GM18870 (cell line): ENCODE data around the gene ZNF593.

Experiments used
- ATAC-seq: cut with Tn5 transposase; IDR thresholded peaks from one replicate; pipeline ENCODE4 v1.9.1; 2021; ENCODE audit warnings: moderate library complexity; ENCODE audit not compliant: unreplicated experiment

ZNF593 gene

DNA sequence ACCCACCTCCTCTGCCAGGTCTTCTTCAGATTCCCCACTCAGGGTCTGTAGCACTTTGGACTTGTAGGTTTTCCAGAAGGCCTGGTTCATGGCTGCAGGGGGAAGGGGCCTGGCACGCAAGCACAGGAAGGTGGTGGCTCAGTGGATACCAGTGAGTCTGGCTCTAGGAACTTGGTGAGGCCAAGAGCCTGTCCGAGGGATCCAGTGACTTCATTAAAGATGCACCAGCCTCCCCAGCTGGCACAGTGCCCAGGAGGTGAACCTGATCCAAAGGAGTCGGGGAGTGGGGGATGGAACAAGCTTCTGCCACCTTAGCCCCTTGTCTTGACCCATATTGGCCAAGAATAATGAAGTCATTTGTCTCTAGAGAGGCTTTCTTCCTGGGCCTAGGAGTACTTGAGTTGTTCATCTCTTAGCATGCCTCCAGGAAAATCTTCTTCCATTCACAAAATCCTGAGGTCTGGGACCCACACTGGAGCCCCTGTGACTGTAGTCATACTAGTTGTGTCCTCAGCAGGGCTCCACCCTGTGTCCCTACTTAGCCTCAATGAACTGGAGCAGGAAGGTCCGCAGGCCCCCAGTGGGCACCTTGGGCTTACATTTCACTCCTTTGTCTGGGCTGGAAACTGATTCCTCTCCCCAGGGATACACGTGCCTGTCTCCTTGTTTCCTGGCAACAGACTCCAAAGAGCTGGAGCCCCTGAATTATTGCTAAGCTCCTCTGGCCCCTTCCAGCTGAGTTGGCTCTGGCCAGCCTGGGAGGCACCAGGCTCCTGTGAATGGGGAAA is 1.1 kb upstream of the ZNF593 start, which contains the start of gene C1orf232:
C1orf232 (minus strand) TSS at position 554 of the 788 bp plus-strand sequence; CDS start at position 90, 464 bp downstream.
- no peak for ATAC-seq

DNA sequence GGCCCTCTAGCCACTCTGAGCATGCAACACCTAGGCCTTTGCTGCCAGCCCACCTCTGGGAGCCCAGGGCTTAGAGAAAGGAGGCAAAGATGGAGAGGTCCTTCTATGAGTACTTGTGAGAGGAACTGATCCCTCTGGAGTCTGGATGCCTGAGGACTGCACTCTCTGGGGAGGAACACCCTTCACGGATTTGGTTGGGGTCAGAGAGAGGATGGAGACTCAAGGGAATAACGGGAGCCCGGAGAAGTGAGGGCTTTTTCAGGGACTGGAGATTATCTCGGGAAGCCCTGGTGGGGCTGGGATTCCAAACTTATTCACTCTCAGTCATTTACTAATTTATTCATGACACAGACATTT is 532 bp upstream of the ZNF593 start:
- ATAC-seq, result no peak

DNA sequence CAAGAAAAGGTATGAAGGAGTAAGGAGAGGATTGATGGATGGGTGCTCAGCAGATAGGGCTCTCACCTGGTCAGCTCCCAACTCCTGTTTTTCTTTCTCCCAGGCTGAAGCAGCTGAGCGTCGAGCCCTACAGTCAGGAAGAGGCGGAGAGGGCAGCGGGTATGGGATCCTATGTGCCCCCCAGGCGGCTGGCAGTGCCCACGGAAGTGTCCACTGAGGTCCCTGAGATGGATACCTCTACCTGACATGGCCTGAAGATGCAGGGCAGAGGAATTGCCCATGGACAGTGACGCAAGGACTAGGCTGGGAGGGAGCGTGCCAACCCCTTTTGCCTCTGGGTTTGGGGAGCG is 739 bp downstream of the ZNF593 start:
- ATAC-seq, result no peak

DNA sequence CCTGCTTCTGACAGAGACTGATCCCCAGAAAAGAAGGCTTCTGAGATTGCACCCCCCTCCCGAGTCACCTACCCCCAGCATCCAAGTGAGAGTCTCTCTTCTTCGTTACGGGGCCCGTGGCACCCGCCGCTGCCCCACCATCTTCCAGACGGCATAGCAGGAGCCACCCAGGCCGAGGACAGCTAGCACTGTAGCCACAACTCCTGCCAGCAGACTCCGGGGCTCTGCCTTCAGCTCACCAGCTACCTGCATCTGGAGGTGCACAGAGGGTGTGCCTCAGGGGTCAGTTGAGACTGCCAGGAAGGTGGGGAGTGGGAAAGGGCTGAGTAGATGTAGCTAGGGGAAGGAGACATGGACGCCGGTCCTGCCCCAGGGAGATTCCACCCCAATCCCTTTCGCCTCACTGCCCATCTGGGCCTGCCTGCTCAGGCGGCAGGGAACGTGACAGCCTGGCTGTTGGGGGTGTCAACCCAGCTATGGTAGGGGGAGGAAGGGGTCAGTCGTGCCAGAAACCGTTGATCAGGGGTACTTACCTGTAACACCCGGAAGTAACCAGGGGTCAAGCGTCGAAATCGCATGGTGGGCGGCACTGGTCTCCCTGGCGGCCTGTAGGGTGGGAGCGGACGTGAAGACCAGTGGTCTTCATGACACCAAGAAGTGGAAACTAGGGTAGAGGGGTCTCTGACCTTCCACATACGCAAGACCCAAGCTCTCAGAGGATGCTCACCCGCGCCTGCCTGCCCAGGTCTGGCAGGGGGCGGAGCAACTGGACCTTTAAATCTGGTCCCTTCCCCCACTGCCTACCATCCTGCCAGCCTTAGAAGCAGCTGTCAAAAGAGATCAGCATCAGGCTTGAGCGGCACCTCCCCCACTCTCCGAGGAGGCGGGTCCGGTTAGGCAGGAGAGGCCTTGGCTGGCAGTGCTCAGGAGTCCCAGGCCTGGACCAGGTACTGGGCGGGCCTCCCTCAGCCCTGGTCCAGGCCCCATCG is 1.7 kb downstream of the ZNF593 start, which contains the start of gene ZNF593OS:
ZNF593OS (minus strand) TSS at position 749 of the 989 bp plus-strand sequence; CDS start at position 578, 171 bp downstream.
- no peak for ATAC-seq

GRCh38 chr1:26175346-26175745 is 5.6 kb downstream of the ZNF593 start:
- no peak for ATAC-seq

GRCh38 chr1:26177182-26177684 is 7.5 kb downstream of the ZNF593 start, which contains the start of gene CNKSR1:
TSS of gene CNKSR1 (plus strand) at chr1:26177491. CDS start at chr1:26177548, 57 bp downstream.
- ATAC-seq, result no peak

DNA sequence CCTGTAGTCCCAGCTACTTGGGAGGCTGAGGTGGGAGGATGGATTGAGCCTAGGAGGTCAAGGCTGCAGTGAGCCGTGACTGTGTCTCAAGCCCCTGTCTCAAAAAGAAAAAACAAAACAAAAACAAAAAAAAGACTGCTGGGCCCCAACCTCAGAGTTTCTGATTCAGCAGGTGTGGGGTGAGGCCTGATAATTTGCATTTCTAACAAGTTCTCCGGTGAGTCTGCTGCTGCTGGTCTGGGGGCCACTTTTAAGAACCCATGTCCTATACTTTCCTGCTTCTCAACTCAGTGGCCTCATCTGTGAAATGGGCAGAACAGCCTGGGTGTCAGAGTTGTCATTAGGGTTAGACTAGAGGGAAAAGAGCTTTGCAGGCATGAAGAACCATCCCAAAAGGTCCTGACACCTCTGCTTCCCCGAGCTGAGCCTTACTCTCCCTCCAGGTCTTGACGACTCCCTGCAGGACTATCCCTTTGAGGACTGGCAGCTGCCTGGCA is 10.3 kb downstream of the ZNF593 start:
- ATAC-seq, result no peak

DNA sequence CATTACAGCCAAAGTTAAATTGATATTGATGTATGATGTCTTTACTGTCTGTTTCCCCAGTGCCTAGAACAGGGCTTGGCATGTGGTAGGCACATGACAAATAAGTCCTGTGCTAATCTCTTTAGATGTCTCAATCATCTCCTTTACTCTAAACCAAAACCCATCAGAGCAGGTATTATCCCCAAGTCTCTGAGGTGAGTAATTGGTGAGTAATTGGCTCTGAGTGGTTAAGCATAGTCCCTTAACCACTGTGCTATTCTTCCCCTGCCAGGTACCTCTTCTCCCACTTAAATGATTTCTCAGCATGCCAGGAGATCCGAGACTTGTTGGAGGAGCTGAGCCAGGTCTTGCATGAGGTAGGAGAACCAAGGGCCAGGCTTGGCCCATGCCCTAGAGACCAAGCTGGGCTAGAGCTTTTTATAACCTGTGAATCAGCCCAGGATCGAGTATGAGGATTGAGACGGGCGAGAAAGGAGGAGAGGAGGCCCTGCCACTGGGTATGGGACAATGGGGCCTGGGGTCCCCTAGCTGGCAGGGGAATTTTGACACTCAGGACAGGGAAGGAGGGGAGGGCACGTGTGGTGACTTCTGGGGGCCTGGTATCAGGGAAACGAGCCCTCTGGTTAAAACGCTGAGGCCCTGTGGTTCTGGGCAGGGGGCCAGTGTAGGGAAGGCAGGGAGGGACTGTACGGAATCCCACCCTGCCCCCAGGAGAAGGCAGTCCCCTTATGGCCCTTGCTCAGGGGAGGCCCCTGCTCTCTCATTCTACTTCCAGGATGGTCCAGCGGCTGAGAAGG is 12.1 kb downstream of the ZNF593 start:
- no peak for ATAC-seq

DNA sequence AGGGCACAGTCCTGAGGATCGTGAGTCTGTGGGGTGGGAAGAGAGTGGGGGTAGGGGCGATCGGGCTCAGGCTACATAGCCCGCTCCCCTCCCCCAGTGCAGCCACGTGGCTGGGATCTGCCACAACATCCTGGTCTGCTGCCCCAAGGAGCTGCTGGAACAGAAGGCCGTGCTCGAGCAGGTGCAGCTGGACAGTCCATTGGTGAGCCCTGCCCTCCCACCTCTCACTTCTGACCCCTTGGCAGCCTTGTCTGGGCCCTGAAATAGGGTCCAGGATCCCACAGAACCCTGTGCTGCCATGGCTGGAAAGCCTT is 12.6 kb downstream of the ZNF593 start:
- ATAC-seq, result no peak

DNA sequence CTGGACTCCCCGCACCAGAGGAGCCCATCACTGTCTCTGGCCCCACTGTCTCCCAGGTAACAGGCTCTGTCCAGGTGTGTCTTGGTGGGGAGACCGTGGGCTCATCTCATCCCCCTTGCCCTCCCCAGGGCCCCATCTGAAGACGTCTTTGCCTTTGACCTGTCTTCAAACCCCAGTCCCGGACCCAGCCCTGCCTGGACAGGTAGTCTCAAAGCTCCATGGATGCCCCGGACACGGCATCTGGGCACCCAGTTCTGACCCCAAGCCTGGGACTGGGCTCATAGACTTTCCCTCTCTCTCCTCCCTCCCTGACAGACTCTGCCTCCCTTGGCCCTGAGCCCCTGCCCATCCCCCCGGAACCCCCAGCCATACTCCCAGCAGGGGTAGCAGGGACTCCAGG is 14.4 kb downstream of the ZNF593 start:
- no peak for ATAC-seq

- ATAC-seq, result no peak
Measured at GRCh38 chr1:26184883-26185282, 15.2 kb downstream of the ZNF593 start.

DNA sequence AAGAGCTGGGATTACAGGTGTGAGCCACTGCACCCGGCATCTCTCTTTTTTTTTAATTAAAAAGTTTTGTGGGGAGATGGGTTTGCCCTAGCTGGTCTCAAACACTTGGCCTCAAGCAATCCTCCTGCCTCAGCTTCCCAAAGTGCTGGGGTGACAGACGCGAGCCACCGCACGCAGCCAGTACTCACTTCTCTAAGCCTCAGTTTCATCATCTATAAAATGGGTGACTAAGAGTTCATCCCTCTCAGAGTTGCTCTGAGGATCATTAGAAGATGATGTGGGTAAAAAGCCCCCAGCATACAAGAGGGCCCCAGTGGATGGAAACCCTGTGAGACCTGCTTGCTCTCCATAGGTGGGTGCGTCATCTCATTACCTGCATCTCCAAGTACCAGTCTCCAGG is 18.2 kb downstream of the ZNF593 start:
- ATAC-seq, result no peak

GRCh38 chr1:26188477-26188876 is 18.8 kb downstream of the ZNF593 start:
- no peak for ATAC-seq

GRCh38 chr1:26189331-26189730 is 19.6 kb downstream of the ZNF593 start:
- ATAC-seq, result no peak

GRCh38 chr1:26189751-26190275 is 20.1 kb downstream of the ZNF593 start:
- ATAC-seq, result no peak

DNA sequence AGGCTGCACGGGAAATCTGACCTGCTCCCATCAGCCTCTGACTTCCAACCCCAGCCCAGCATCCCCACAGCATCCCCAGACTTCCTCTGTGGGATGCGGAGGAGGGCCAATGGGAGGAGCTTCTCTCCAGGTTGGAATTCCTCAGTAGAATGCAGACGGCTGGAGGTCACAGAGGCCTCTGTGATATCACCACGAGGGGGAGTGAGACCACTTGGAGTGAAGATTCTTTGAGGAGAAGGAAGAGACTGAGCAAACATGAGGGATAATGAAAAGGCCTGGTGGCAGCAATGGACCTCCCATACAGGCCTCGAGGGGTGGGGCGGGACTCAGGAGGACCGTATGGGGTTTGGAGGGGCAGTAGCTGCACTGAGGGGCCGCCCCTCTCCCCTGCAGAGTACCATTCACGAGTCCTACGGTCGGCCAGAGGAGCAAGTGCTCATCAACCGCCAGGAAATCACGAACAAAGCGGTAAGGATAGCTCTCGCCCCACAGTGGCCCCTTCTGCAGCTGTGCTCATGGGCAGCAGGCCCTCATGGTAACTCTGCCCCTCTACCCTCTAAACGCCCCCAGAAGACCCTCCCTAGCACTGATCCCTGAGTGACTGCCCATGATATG is 20.8 kb downstream of the ZNF593 start, which contains the start of gene CATSPER4:
CATSPER4 (plus strand) TSS at position 230 of the 615 bp plus-strand sequence; CDS start at position 256, 26 bp downstream.
- ATAC-seq, result no peak

- ATAC-seq, result no peak
Measured at GRCh38 chr1:26191739-26192138, 22.0 kb downstream of the ZNF593 start.

- no peak for ATAC-seq
Measured at GRCh38 chr1:26195805-26196204, 26.1 kb downstream of the ZNF593 start.

- ATAC-seq, result no peak
Measured at GRCh38 chr1:26197301-26197700, 27.6 kb downstream of the ZNF593 start.

GRCh38 chr1:26197813-26198212 is 28.1 kb downstream of the ZNF593 start:
- ATAC-seq, result no peak
